EH (cell line): ENCODE data around the gene MPHOSPH9.
"Not testable (repeated sequence)": the region's sequence is repeated elsewhere in the genome, so short reads cannot be mapped to it uniquely, and the experiment has no call there.

Experiments used
- DNase-seq: peaks from one replicate; pipeline ENCODE4 v3.0.0-alpha.2; 2015; ENCODE audit warnings: low read depth

The MPHOSPH9 gene

DNA sequence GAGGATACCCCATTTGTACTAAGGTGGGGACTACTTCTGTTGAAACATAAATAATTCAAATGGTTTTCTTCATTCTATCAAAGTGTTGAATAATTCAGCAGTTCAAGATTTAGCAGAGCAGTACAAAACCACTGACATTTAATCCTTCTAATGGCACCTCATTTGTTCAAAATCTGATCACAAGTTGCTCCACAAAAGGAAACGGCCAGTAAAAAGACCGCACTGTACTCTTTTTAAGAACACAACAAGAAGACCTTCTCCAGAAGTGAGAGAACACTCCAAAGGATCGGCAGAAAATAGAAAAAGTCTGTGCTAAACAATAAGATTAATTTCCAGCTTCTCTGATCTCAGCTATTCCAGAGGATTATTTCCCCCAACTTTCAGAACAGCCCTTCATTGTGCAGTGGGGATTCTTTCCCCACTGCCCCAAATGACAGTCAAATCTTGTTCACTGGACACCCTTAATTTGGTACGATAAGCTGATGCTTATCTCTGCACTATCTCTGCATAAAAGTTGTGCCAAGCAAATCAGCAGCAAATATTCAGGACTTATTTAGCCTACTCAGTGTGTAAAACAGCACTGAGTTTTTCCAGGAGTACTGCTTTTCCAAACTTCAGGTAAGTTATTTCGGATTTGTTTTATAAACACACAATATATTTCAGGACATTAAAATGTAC, 5.2 kb downstream of the MPHOSPH9 start:
- no peak for DNase-seq

DNA sequence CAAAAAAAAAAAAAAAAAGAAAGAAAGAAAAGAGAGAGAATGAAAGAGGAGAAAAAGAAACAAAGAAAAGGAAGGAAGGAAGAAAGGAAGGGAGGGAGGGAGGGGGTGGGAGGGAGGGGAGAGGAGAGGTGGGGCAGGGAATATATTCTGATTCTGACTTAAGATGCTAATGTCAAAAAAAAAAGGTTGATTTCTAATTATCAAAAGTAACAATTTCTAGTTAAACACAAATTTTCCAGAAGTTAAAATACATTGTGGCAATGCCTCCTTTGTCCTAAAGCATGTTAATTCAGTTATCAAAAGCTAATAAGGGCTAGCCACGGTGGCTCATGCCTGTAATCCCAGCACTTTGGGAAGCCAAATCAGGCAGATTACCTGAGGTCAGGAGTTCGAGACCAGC, 7.5 kb downstream of the MPHOSPH9 start:
- no peak for DNase-seq

GRCh38 chr12:123223241-123223668, 9.7 kb downstream of the MPHOSPH9 start:
- DNase-seq = no peak

GRCh38 chr12:123207815-123208214, 25.1 kb downstream of the MPHOSPH9 start:
- DNase-seq = not testable (repeated sequence)

GRCh38 chr12:123206794-123207193, 26.1 kb downstream of the MPHOSPH9 start:
- DNase-seq = peak; percentile 28

GRCh38 chr12:123200414-123200813, 32.5 kb downstream of the MPHOSPH9 start:
- no peak for DNase-seq

DNA sequence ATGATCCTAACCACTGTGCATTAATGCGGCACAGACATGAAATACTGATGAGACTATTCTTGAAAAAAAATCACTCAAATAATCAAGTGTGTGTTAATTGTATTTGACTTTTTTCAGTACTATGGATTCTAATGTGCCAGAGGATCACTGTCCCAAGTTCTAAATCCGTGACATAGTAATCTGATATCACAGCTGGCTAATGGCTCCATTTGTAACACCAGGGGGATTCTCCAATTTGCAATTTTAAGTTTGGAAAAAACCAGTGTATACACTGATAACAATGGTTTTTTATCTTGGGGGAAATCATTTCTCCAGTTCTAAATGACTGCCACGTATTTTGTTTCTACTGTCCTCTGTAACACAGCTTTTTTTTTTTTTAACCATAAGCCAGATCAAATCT, 33.0 kb downstream of the MPHOSPH9 start:
- DNase-seq = no peak

DNA sequence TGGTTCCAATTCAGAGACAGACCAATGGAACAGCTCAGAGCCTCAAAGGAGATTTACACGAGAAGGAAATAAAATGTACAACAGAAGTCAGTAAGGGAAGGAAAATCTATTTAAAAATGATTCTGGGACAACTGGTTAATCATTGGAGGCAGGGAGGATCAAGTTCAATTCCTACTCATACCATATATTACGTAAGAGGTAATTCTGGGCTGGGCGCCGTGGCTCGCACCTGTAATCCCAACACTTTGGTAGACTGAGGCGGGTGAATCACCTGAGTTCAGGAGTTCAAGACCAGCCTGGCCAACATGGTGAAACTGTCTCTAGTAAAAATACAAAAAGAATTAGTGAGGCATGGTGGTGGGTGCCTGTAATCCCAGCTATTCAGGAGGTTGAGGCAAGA, 45.3 kb downstream of the MPHOSPH9 start:
- DNase-seq = no peak

DNA sequence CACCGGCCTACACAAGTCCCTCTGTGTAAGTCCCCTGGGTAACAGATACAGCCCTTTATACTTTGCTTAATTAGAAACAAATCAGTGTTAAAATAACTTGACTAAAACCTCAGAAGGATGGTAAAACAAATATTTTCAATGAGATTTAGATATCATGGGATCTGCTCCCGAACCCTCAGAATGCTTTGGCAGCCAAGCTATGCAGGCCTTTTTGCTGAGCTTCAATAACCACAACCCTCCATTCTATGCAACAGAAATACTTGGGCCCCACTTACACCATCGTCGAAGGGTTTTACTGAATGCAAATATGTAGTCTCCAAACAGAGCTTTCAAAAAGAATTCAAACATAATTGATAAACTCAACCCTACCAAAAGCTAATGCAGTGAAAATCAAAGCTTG, 52.8 kb downstream of the MPHOSPH9 start:
- DNase-seq = no peak

- DNase-seq = no peak
Observed at GRCh38 chr12:123171967-123172366, 61.0 kb downstream of the MPHOSPH9 start.

GRCh38 chr12:123167329-123167728, 65.6 kb downstream of the MPHOSPH9 start:
- no peak for DNase-seq

DNA sequence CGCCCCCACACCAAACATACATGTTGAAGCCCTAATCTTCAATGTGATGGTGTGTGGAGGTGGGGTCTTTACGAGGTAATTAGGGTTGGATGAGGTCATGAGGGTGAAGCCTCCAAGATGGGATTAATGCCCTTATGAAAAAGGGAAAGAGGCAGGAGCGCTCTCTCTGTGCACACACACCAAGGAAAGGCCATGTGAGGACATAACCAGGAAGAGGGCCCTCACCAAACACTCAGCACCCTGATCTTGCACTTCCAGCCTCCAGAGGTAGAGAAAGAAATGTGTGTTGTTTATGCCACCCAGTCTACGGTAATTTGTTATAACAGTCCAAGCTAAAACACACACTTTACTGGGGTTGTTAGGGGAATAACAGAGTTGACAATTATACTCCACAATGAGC, 67.4 kb downstream of the MPHOSPH9 start:
- no peak for DNase-seq

GRCh38 chr12:123164710-123165261, 68.2 kb downstream of the MPHOSPH9 start:
- DNase-seq = no peak

- no peak for DNase-seq
Observed at GRCh38 chr12:123164222-123164621, 68.7 kb downstream of the MPHOSPH9 start.

GRCh38 chr12:123163227-123163626, 69.7 kb downstream of the MPHOSPH9 start:
- DNase-seq = no peak

DNA sequence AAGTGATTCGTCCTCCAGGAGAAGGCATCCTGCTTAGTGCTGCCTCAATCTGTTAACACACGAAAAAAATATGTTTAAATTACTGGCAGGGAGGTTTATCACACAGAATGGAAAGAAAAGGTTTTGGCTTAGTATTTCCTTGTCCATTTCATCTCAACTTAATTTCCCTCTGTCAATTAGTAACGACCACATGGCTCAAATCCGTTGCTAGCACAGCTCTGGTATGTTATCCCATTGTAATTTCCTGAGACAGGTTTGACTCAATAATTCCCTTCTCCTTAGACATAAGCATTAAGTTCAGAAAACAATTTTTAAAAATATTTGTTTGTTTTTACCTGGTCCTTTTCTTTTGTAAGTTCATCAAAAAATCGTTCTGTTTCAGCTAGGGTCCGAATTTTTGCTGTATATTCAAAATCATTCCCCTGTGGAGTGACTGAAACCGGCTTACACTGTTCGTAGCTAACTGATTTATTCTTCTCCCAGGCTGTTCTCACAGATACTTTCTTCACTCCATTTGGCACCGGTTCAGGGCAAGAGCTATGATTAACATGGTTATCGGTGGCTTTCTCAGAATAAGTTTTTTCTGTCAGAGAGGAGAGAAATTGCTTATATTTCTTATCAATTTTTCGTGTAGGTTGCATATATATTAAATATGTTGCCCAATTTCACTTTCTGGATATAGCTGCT, 72.0 kb downstream of the MPHOSPH9 start:
- DNase-seq = no peak

DNA sequence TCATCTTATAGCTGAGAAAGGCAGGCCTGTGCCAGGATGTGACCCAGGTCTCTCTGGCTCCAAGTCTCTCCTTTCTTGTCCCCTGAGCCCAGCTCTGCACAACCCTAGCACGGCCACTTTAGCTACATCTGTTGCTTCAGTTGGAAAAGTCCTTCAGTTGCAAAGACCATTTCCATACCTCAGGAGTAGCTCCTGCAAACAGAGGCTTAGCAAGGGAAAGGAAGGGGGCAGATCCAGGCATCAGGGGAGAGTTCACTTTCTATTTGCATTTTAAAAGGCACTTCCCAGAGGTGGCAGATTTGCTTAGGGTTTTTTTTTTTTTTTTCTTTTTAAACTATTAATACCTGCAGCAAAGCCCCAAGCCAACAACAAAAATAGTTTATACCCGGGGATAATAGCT, 79.0 kb downstream of the MPHOSPH9 start:
- DNase-seq = no peak

- DNase-seq = no peak
Observed at GRCh38 chr12:123152833-123153232, 80.1 kb downstream of the MPHOSPH9 start.

DNA sequence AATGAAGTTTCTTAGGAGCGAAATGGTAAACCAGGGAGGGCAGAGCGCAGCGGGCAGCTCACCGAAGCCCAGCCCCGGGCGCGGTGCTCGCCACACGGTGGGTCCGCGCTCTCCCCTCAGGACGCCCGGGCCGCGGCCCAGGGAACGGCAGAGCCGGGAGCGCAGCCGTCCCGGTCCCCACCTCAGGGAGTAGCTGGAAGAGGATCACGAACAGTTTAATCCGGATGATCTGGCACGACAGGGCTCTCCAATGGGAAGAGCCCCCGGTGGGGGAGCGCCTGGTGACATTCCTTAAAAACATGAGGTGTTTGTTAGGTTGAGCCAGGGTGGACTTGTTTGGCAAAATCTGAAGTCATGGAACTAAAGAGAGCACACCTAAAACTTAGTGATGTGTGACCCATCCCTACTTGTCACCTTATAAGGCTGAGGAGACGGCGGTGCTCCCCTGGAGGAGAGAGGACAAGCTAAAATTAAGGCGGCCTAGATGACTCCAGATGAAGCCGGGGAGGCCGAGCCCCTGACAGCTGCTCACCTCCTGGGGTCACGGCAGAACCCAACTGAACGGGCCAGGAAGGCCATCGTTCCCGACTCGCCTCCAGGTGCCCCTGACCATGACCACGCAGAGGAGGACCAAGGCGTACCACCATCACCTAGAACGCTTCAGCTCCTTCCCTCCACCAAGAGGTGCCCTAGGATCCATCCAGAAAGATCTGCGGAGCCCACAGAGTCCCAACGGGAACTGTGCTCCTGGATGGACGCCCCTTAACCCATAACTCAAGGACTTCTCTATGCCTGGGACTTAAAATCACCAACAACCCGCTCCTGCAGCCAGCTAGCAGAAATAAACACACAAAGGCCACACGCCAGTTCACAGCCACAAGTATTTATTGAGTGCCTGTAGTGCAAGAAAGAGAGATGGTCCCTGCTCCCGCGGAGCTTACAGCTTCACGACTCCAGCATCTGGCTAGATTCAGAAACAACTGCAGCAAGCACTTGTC, 81.2 kb downstream of the MPHOSPH9 start:
- DNase-seq = no peak

- DNase-seq = peak; percentile 78
Observed at GRCh38 chr12:123150744-123151456, 82.0 kb downstream of the MPHOSPH9 start, which contains the start of gene PITPNM2. PITPNM2 (minus strand) TSS chr12:123151090; CDS start chr12:123034590, 116,500 bp downstream.

GRCh38 chr12:123150275-123150743, 82.6 kb downstream of the MPHOSPH9 start:
- DNase-seq = peak; percentile 34
